Keratinocyte (primary cell): Measurements from ENCODE around the gene ZBTB2. TPM values are rescaled to one million over a fixed set of nuclear protein-coding genes. Genes with fewer than 3 reads are reported as not detected.

Experiments
- DNase-seq: peaks from one replicate; pipeline ENCODE4 v3.0.0-alpha.2; 2011; ENCODE audit warnings: low read depth, missing footprints, low spot score
- FAIRE-seq: peaks from 2 replicates; lab custom pipeline; 2011; peaks lifted over from hg19 to GRCh38; lab: Jason Lieb, UNC
- H2AFZ ChIP-seq: 2 replicates; pipeline ENCODE4 v1.6.0; 2012; ENCODE audit warnings: low read length, control low read depth, inconsistent platforms; ENCODE audit not compliant: control insufficient read depth
- H3K27ac ChIP-seq: 2 replicates; pipeline ENCODE4 v1.5.1; 2011; ENCODE audit warnings: low read length; ENCODE audit not compliant: control insufficient read depth, insufficient read depth
- H3K27me3 ChIP-seq: 3 replicates; pipeline ENCODE4 v1.6.0; 2011; ENCODE audit warnings: low read length; ENCODE audit not compliant: control insufficient read depth, insufficient read depth; ENCODE audit errors: extremely low read depth
- H3K36me3 ChIP-seq, 2 experiments: 2 replicates in 1 of 2; 3 replicates in 1 of 2; pipeline ENCODE4 v1.5.1; 2011; ENCODE audit warnings: low read length in 2 of 2, mild to moderate bottlenecking in 1 of 2; ENCODE audit not compliant: control insufficient read depth in 2 of 2, insufficient read depth in 2 of 2; ENCODE audit errors: extremely low read depth in 1 of 2
- H3K4me1 ChIP-seq: 3 replicates; pipeline ENCODE4 v1.5.1; 2011; ENCODE audit warnings: low read length; ENCODE audit not compliant: control insufficient read depth, insufficient read depth; ENCODE audit errors: extremely low read depth
- H3K4me2 ChIP-seq: 3 replicates; pipeline ENCODE4 v1.6.0; 2011; ENCODE audit warnings: low read depth, low read length; ENCODE audit not compliant: control insufficient read depth, insufficient read depth; ENCODE audit errors: extremely low read depth
- H3K4me3 ChIP-seq, 3 experiments: fragments of 200-600 bp in 1 of 3; sonication (generic) in 1 of 3; 2 replicates in 2 of 3; 3 replicates in 1 of 3; pipeline ENCODE4 v1.5.1; 2011 to 2016; ENCODE audit warnings: low read length in 3 of 3, mild to moderate bottlenecking in 3 of 3, control low read depth in 2 of 3, inconsistent platforms in 1 of 3, low read depth in 1 of 3, mixed read lengths in 1 of 3, mixed run types in 1 of 3, moderate library complexity in 1 of 3; ENCODE audit not compliant: control insufficient read depth in 2 of 3, insufficient read depth in 2 of 3; ENCODE audit errors: extremely low read depth in 1 of 3
- H3K79me2 ChIP-seq: 2 replicates; pipeline ENCODE4 v1.6.0; 2012; ENCODE audit warnings: low read length; ENCODE audit not compliant: control insufficient read depth, insufficient read depth
- H3K9ac ChIP-seq: 3 replicates; pipeline ENCODE4 v1.6.0; 2011; ENCODE audit warnings: low read length; ENCODE audit not compliant: control insufficient read depth, insufficient read depth; ENCODE audit errors: extremely low read depth
- H3K9me1 ChIP-seq: 3 replicates; pipeline ENCODE4 v1.6.0; 2011; ENCODE audit warnings: low read length; ENCODE audit not compliant: control insufficient read depth, insufficient read depth; ENCODE audit errors: extremely low read depth
- H3K9me3 ChIP-seq: 2 replicates; pipeline ENCODE4 v1.5.1; 2012; ENCODE audit warnings: low read depth, low read length; ENCODE audit not compliant: control insufficient read depth
- H4K20me1 ChIP-seq: 3 replicates; pipeline ENCODE4 v1.6.0; 2011; ENCODE audit warnings: low read length; ENCODE audit not compliant: control insufficient read depth, insufficient read depth; ENCODE audit errors: extremely low read depth
- CTCF ChIP-seq, 3 experiments: IDR thresholded peaks in 1 of 3; conservative IDR thresholded peaks in 1 of 3; optimal IDR thresholded peaks in 1 of 3; 2 replicates in 2 of 3; 3 replicates in 1 of 3; pipeline versions ENCODE3 to v1.5.1; 2011; ENCODE audit warnings: low read length in 3 of 3, mild to moderate bottlenecking in 3 of 3, moderate library complexity in 2 of 3, control low read depth in 1 of 3, inconsistent platforms in 1 of 3; ENCODE audit not compliant: insufficient read depth in 2 of 3; ENCODE audit errors: extremely low read depth in 1 of 3
- EZH2 ChIP-seq: IDR thresholded peaks from one replicate; pipeline ENCODE4 v1.6.1; 2012; ENCODE audit warnings: inconsistent platforms, mild to moderate bottlenecking, low read length, moderate library complexity
- dilution Hi-C: fragments of 300-500 bp; cut with MboI; formaldehyde crosslinking; loops from one replicate; pipeline ENCODE4 v1.7.0; 2020; ENCODE audit warnings: low sequenced_read_pairs; ENCODE audit not compliant: extremely low pct_ligation_motif_present
- polyA plus RNA-seq, 5 experiments: library from polyadenylated mRNA; depleted of rRNA in 3 of 5; stranded (reverse) in 3 of 5; stranded (forward) in 1 of 5; unstranded in 1 of 5; fragments of >200 nt; gene quantifications; 1 replicate in 1 of 5; 2 replicates in 3 of 5; 3 replicates in 1 of 5; pipeline versions ENCODE4 v1.2.1 to v1.2.3, GENCODE V29; 2011 to 2012; ENCODE audit warnings: missing spikeins in 2 of 5, low read depth in 1 of 5, low replicate concordance in 1 of 5

Gene ZBTB2
- polyA plus RNA-seq, 1 donor (not counting 4 experiments of a cell fraction or from before 2014, with no cell fraction given) = 10.9 TPM

DNA sequence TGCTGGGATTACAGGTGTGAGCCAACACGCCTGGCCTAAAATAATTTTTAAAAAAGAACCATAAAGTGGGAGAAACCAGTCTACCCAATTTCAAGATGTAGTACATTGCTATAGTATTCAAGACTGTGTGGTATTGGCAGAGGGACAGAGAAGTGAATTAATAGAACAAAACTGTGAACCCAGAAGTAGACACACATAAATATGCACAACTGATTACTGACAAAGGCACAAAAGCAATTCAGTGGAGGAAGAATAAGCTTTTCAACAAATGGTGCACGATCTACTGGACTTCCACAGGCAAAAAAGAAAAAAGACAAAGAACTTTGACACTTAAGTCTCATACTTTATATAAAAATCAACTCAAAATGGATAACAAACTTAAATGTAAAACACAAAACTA, 15.5 kb downstream of the ZBTB2 start:
- peaks cover 43% of the 10 kb centered on the region for H3K79me2 ChIP-seq
- H3K9me1 ChIP-seq = no peaks in the 10 kb centered on the region
- no peak for FAIRE-seq
- dilution Hi-C loops = no loop called here
- H3K36me3 ChIP-seq = peaks cover 4 to 5% of the 10 kb centered on the region in 2 experiments
- H3K27me3 ChIP-seq = no peaks in the 10 kb centered on the region
- H4K20me1 ChIP-seq = peaks cover 2% of the 10 kb centered on the region
- TF ChIP-seq CTCF (optimal IDR thresholded peaks at IDR 0.05 in 1 of 3, IDR thresholded peaks at IDR 0.05 in 1 of 3, conservative IDR thresholded peaks at IDR 0.05 in 1 of 3; ENCODE audit: extremely low read depth in 1 of 3, insufficient read depth in 2 of 3, low read length in 3 of 3) = no peak
- TF ChIP-seq EZH2 = no peak
- no peak for DNase-seq
- H3K9ac ChIP-seq = no peak overlapping the region
- H3K4me3 ChIP-seq = no peak overlapping the region
- no peak overlapping the region for H2AFZ ChIP-seq
- H3K9me3 ChIP-seq = no peaks in the 10 kb centered on the region
- H3K4me1 ChIP-seq = peaks cover 21% of the 10 kb centered on the region
- no peak overlapping the region for H3K27ac ChIP-seq
- no peak overlapping the region for H3K4me2 ChIP-seq

DNA sequence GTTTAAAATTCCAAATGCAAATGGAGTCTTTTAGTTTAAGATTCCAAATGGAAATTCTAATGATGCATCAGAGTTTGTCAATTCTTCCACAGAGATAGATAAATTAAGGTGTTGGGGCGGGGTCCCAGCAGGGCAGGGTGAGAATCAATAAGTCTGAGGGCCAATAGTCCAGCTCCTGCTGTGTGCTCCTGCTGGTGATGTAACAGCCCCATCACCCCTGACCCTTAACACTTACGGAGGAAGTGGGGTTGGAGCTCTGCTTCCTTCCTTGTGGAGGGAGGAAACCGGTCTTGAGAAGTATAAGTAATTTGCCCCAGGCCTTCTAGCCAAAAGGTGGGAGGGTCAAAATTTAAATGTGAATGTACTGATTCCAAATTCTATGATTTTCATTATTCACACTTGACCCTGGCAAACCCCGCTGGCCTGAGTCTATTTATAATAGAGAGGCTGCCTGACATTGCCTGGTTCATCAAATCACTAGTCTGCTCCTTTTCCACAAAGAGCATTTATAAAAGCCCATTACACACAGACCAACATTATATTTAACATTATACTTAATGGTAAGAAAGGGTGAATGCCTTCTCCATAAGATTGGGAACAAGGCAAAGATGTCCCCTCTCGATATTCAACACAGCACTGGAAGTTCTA, 17.2 kb downstream of the ZBTB2 start:
- DNase-seq = no peak
- Histone ChIP-seq H2AFZ (no peak overlapping the region), H4K20me1 (peaks cover 2% of the 10 kb centered on the region), H3K9me3 (no peaks in the 10 kb centered on the region), H3K9me1 (no peaks in the 10 kb centered on the region), H3K4me1 (peaks cover 12% of the 10 kb centered on the region), H3K4me2 (peak overlapping the region; percentile 2), H3K9ac (no peak overlapping the region), H3K36me3 (peaks cover 4 to 8% of the 10 kb centered on the region in 2 experiments), H3K27ac (peak overlapping the region; percentile 36), H3K79me2 (peaks cover 35% of the 10 kb centered on the region), H3K4me3 (no peak overlapping the region), H3K27me3 (no peaks in the 10 kb centered on the region)
- no peak for FAIRE-seq
- dilution Hi-C loops = no loop called here
- TF ChIP-seq CTCF (optimal IDR thresholded peaks at IDR 0.05 in 1 of 3, IDR thresholded peaks at IDR 0.05 in 1 of 3, conservative IDR thresholded peaks at IDR 0.05 in 1 of 3; ENCODE audit: extremely low read depth in 1 of 3, insufficient read depth in 2 of 3, low read length in 3 of 3) (no peak), EZH2 (no peak)
